ENCODE results near the gene POLR3GL. TPM values are rescaled to one million over a fixed set of nuclear protein-coding genes. Genes with fewer than 3 reads are reported as not detected.
A peak's percentile ranks its signal among the peaks of the same experiment; 100 is the strongest.
"Not testable (repeated sequence)": the region's sequence is repeated elsewhere in the genome, so short reads cannot be mapped to it uniquely, and the experiment has no call there.

Gene POLR3GL
- total RNA-seq, 5 donors from 2014 or later (not counting 1 experiment from before 2014, with no cell fraction given) = 30.9 to 41.7 (median 38.3) TPM

- Mint-ChIP-seq H3K4me3 (peak overlapping the region; percentile 41 to 55 (median 53)), H3K4me1 (peaks cover 28 to 42% (median 38%) of the 10 kb centered on the region in 3 donors), H3K27ac (peak overlapping the region; percentile 92 to 97), H3K36me3 (peaks cover 23% of the 10 kb centered on the region)
- WGBS (ENCODE audit: insufficient coverage) = no CpG with 5 or more reads among the region's 9 CpGs
- DNase-seq = peak in 8 of 35 experiments; percentile 7 to 63 (median 25)
- CTCF ChIA-PET = interaction anchor here in 1 of 2 donors (1.8 kb wide), 1 partner anchor 26 kb away, joined by 6 read pairs; the partner anchor contains the start of gene LIX1L
- peaks cover 11 to 28% of the 10 kb centered on the region in 2 experiments for H3K4me1 ChIP-seq (ENCODE audit: control insufficient read depth in 1 of 2, extremely low read depth in 1 of 2, insufficient read depth in 2 of 2, low read length in 2 of 2)
- H3K9me3 Mint-ChIP-seq; H3K4me3 ChIP-seq (ENCODE audit: control insufficient read depth in 1 of 2, extremely low read depth in 1 of 2, low read length in 1 of 2); POLR2A ChIA-PET; H3K27me3 Mint-ChIP-seq; H3K27me3 ChIP-seq (replicated peaks in 1 of 2; ENCODE audit: control insufficient read depth in 2 of 2, extremely low read depth in 1 of 2, insufficient read depth in 2 of 2, low read length in 1 of 2); H3K9me3 ChIP-seq: not testable (repeated sequence)
- peak in 1 of 4 experiments; percentile 35 for ATAC-seq (replicated peaks in 1 of 4)
- H3K27ac ChIP-seq (ENCODE audit: low read length) = peak overlapping the region; percentile 66
- H3K36me3 ChIP-seq (ENCODE audit: control insufficient read depth in 2 of 2, extremely low read depth in 1 of 2, insufficient read depth in 1 of 2, low read length in 1 of 2) = peaks cover 9 to 23% of the 10 kb centered on the region in 2 donors
These were observed 31.9 kb upstream of the POLR3GL start for GRCh38 chr1:145932522-145933009.

GRCh38 chr1:145935708-145936107, 28.8 kb upstream of the POLR3GL start:
- Mint-ChIP-seq H3K4me1 (peaks cover 22 to 35% (median 27%) of the 10 kb centered on the region in 3 donors), H3K36me3 (peaks cover 23% of the 10 kb centered on the region), H3K9me3 (no peaks in the 10 kb centered on the region), H3K27me3 (no peaks in the 10 kb centered on the region), H3K4me3 (no peak overlapping the region), H3K27ac (peak overlapping the region; percentile 60 to 74)
- Histone ChIP-seq H3K9me3 (no peaks in the 10 kb centered on the region), H3K4me1 (ENCODE audit: control insufficient read depth in 1 of 2, extremely low read depth in 1 of 2, insufficient read depth in 2 of 2, low read length in 2 of 2) (peaks cover 9 to 19% of the 10 kb centered on the region in 2 experiments), H3K4me3 (ENCODE audit: control insufficient read depth in 1 of 2, extremely low read depth in 1 of 2, low read length in 1 of 2) (no peak overlapping the region), H3K27me3 (replicated peaks in 1 of 2; ENCODE audit: control insufficient read depth in 2 of 2, extremely low read depth in 1 of 2, insufficient read depth in 2 of 2, low read length in 1 of 2) (no peaks in the 10 kb centered on the region), H3K27ac (ENCODE audit: low read length) (no peak overlapping the region), H3K36me3 (ENCODE audit: control insufficient read depth in 2 of 2, extremely low read depth in 1 of 2, insufficient read depth in 1 of 2, low read length in 1 of 2) (peaks cover 9 to 29% of the 10 kb centered on the region in 2 donors)
- POLR2A ChIA-PET = interaction anchor here in 1 of 2 donors (1.0 kb wide), 1 partner anchor 8 kb away, joined by 3 read pairs; the partner anchor contains the start of gene RBM8A
- no peak for ATAC-seq (replicated peaks in 1 of 4)
- DNase-seq = no peak
- CTCF ChIA-PET = interaction anchor here in 1 of 2 donors (0.7 kb wide), 1 partner anchor 8 kb away, joined by 4 read pairs; no protein-coding TSS in a partner anchor

GRCh38 chr1:145936247-145936646, 28.2 kb upstream of the POLR3GL start:
- Histone ChIP-seq H3K4me1 (ENCODE audit: control insufficient read depth in 1 of 2, extremely low read depth in 1 of 2, insufficient read depth in 2 of 2, low read length in 2 of 2) (peaks cover 9 to 19% of the 10 kb centered on the region in 2 experiments), H3K27ac (ENCODE audit: low read length) (no peak overlapping the region), H3K4me3 (ENCODE audit: control insufficient read depth in 1 of 2, extremely low read depth in 1 of 2, low read length in 1 of 2) (no peak overlapping the region), H3K9me3 (no peaks in the 10 kb centered on the region), H3K27me3 (replicated peaks in 1 of 2; ENCODE audit: control insufficient read depth in 2 of 2, extremely low read depth in 1 of 2, insufficient read depth in 2 of 2, low read length in 1 of 2) (no peaks in the 10 kb centered on the region), H3K36me3 (ENCODE audit: control insufficient read depth in 2 of 2, extremely low read depth in 1 of 2, insufficient read depth in 1 of 2, low read length in 1 of 2) (peaks cover 9 to 34% of the 10 kb centered on the region in 2 donors)
- DNase-seq = no peak
- CTCF ChIA-PET = interaction anchor here in 1 of 2 donors (1.0 kb wide), 1 partner anchor 32 kb away, joined by 4 read pairs; no protein-coding TSS in a partner anchor
- Mint-ChIP-seq H3K27me3 (no peaks in the 10 kb centered on the region), H3K36me3 (peaks cover 23% of the 10 kb centered on the region), H3K4me1 (peaks cover 20 to 30% (median 23%) of the 10 kb centered on the region in 3 donors), H3K9me3 (no peaks in the 10 kb centered on the region), H3K4me3 (no peak overlapping the region), H3K27ac (peak overlapping the region in 1 of 2 donors; percentile 49)
- no peak for ATAC-seq (replicated peaks in 1 of 4)
- 95% methylated on average over 3 of the region's 8 CpGs for WGBS (ENCODE audit: insufficient coverage)
- POLR2A ChIA-PET = interaction anchor here in 1 of 2 donors (0.8 to 1.0 kb wide), 2 partner anchors 8 to 9 kb away, joined by 3 read pairs; partner anchors contain the start of gene RBM8A

GRCh38 chr1:145937436-145937835, 27.1 kb upstream of the POLR3GL start:
- H3K4me1 Mint-ChIP-seq = peaks cover 15 to 18% (median 16%) of the 10 kb centered on the region in 3 donors
- ChIA-PET CTCF (interaction anchor here in 1 of 2 donors (0.6 to 1.0 kb wide), 2 partner anchors 29 to 31 kb away, joined by 3 to 4 read pairs; no protein-coding TSS in a partner anchor), POLR2A (no interaction called here)
- H3K4me1 ChIP-seq (ENCODE audit: control insufficient read depth in 1 of 2, extremely low read depth in 1 of 2, insufficient read depth in 2 of 2, low read length in 2 of 2) = peaks cover 5 to 12% of the 10 kb centered on the region in 2 experiments
- WGBS (ENCODE audit: insufficient coverage) = no CpG with 5 or more reads among the region's 1 CpG
- H3K4me3 Mint-ChIP-seq = no peak overlapping the region
- peaks cover 30% of the 10 kb centered on the region for H3K36me3 Mint-ChIP-seq
- H3K27me3 Mint-ChIP-seq = no peaks in the 10 kb centered on the region
- H3K27ac Mint-ChIP-seq = peak overlapping the region in 1 of 2 donors; percentile 28
- no peak overlapping the region for H3K27ac ChIP-seq (ENCODE audit: low read length)
- H3K9me3 ChIP-seq = no peaks in the 10 kb centered on the region
- H3K36me3 ChIP-seq (ENCODE audit: control insufficient read depth in 2 of 2, extremely low read depth in 1 of 2, insufficient read depth in 1 of 2, low read length in 1 of 2) = peaks cover 9 to 45% of the 10 kb centered on the region in 2 donors
- DNase-seq = no peak
- H3K4me3 ChIP-seq (ENCODE audit: control insufficient read depth in 1 of 2, extremely low read depth in 1 of 2, low read length in 1 of 2) = no peak overlapping the region
- no peaks in the 10 kb centered on the region for H3K27me3 ChIP-seq (replicated peaks in 1 of 2; ENCODE audit: control insufficient read depth in 2 of 2, extremely low read depth in 1 of 2, insufficient read depth in 2 of 2, low read length in 1 of 2)
- H3K9me3 Mint-ChIP-seq = no peaks in the 10 kb centered on the region
- no peak for ATAC-seq (replicated peaks in 1 of 4)

GRCh38 chr1:145942405-145942804, 22.1 kb upstream of the POLR3GL start:
- peaks cover 9 to 14% (median 13%) of the 10 kb centered on the region in 3 donors for H3K4me1 Mint-ChIP-seq
- no peaks in the 10 kb centered on the region for H3K27me3 Mint-ChIP-seq
- 88% methylated on average over 4 of the region's 4 CpGs for WGBS (ENCODE audit: insufficient coverage)
- Histone ChIP-seq H3K9me3 (no peaks in the 10 kb centered on the region), H3K4me1 (ENCODE audit: control insufficient read depth in 1 of 2, extremely low read depth in 1 of 2, insufficient read depth in 2 of 2, low read length in 2 of 2) (no peaks in the 10 kb centered on the region), H3K27me3 (replicated peaks in 1 of 2; ENCODE audit: control insufficient read depth in 2 of 2, extremely low read depth in 1 of 2, insufficient read depth in 2 of 2, low read length in 1 of 2) (no peaks in the 10 kb centered on the region), H3K36me3 (ENCODE audit: control insufficient read depth in 2 of 2, extremely low read depth in 1 of 2, insufficient read depth in 1 of 2, low read length in 1 of 2) (peaks cover 0 to 57% of the 10 kb centered on the region in 2 donors), H3K27ac (ENCODE audit: low read length) (no peak overlapping the region), H3K4me3 (ENCODE audit: control insufficient read depth in 1 of 2, extremely low read depth in 1 of 2, low read length in 1 of 2) (no peak overlapping the region)
- ChIA-PET CTCF (interaction anchor here in 1 of 2 donors (0.6 to 0.9 kb wide), 3 partner anchors 15 to 97 kb away, joined by 3 read pairs; no protein-coding TSS in a partner anchor), POLR2A (no interaction called here)
- peak overlapping the region; percentile 3 to 56 for H3K27ac Mint-ChIP-seq
- ATAC-seq (replicated peaks in 1 of 4) (no peak), DNase-seq (no peak)
- no peaks in the 10 kb centered on the region for H3K9me3 Mint-ChIP-seq
- no peak overlapping the region for H3K4me3 Mint-ChIP-seq
- peaks cover 32% of the 10 kb centered on the region for H3K36me3 Mint-ChIP-seq

GRCh38 chr1:145942871-145943270, 21.6 kb upstream of the POLR3GL start:
- Mint-ChIP-seq H3K36me3 (peaks cover 32% of the 10 kb centered on the region), H3K4me1 (peaks cover 9 to 14% (median 13%) of the 10 kb centered on the region in 3 donors), H3K27me3 (no peaks in the 10 kb centered on the region), H3K27ac (peak overlapping the region in 1 of 2 donors; percentile 56), H3K4me3 (no peak overlapping the region), H3K9me3 (no peaks in the 10 kb centered on the region)
- no peak overlapping the region for H3K27ac ChIP-seq (ENCODE audit: low read length)
- POLR2A ChIA-PET = no interaction called here
- 94% methylated on average over 4 of the region's 6 CpGs for WGBS (ENCODE audit: insufficient coverage)
- DNase-seq (no peak), ATAC-seq (replicated peaks in 1 of 4) (no peak)
- H3K36me3 ChIP-seq (ENCODE audit: control insufficient read depth in 2 of 2, extremely low read depth in 1 of 2, insufficient read depth in 1 of 2, low read length in 1 of 2) = peaks cover 0 to 57% of the 10 kb centered on the region in 2 donors
- no peaks in the 10 kb centered on the region for H3K27me3 ChIP-seq (replicated peaks in 1 of 2; ENCODE audit: control insufficient read depth in 2 of 2, extremely low read depth in 1 of 2, insufficient read depth in 2 of 2, low read length in 1 of 2)
- H3K9me3 ChIP-seq = no peaks in the 10 kb centered on the region
- H3K4me1 ChIP-seq (ENCODE audit: control insufficient read depth in 1 of 2, extremely low read depth in 1 of 2, insufficient read depth in 2 of 2, low read length in 2 of 2) = no peaks in the 10 kb centered on the region
- no peak overlapping the region for H3K4me3 ChIP-seq (ENCODE audit: control insufficient read depth in 1 of 2, extremely low read depth in 1 of 2, low read length in 1 of 2)
- CTCF ChIA-PET = interaction anchor here in 1 of 2 donors (0.6 to 0.9 kb wide), 3 partner anchors 15 to 98 kb away, joined by 3 read pairs; no protein-coding TSS in a partner anchor
